IMR-90 (cell line): ENCODE results near the gene ARMH3. TPM values are rescaled to one million over a fixed set of nuclear protein-coding genes. Genes with fewer than 3 reads are reported as not detected.

ENCODE experiments used
- ATAC-seq: fragments of 200-7000 bp; cut with Tn5 transposase; 2 replicates; pipeline ENCODE4 v1.9.1; 2020; ENCODE audit warnings: low read depth, mild to moderate bottlenecking, moderate library complexity
- BruUV-seq: library from RNA; stranded (reverse); fragments of 400-500 nt; replicated peaks from 2 replicates; lab custom pipeline; 2021; lab: Mats Ljungman, UMichigan
- CTCF ChIA-PET: fragments of 300-600 bp; formaldehyde crosslinking; extraction: SDS; loops from one replicate; lab custom pipeline; 2021; ENCODE audit warnings: antibody characterized with exemption; lab: Yijun Ruan, JAX
- POLR2A ChIA-PET: fragments of 300-600 bp; sonication (Branson Sonifier 250); formaldehyde crosslinking; loops from one replicate; lab custom pipeline; 2022; ENCODE audit warnings: antibody characterized with exemption; ENCODE audit not compliant: unreplicated experiment; lab: Charles Lee
- DNase-seq: peaks from one replicate; pipeline ENCODE4 v3.0.0; 2013
- H2AFZ ChIP-seq: replicated peaks from 2 replicates; pipeline ENCODE3; 2013; ENCODE audit warnings: low read length, mild to moderate bottlenecking; ENCODE audit not compliant: poor library complexity
- H2AK5ac ChIP-seq: 2 replicates; pipeline ENCODE4 v1.6.1; 2013; ENCODE audit warnings: low read depth, low read length, inconsistent platforms
- H2AK9ac ChIP-seq: replicated peaks from 2 replicates; pipeline ENCODE3; 2013; ENCODE audit warnings: mild to moderate bottlenecking, low read depth, low read length, moderate library complexity; ENCODE audit not compliant: poor library complexity
- H2BK120ac ChIP-seq: 2 replicates; pipeline ENCODE4 v1.6.1; 2013; ENCODE audit warnings: low read depth, low read length, inconsistent platforms
- H2BK15ac ChIP-seq: 3 replicates; pipeline ENCODE4 v1.6.1; 2013; ENCODE audit warnings: low read depth, low read length, inconsistent platforms
- H2BK20ac ChIP-seq: 2 replicates; pipeline ENCODE4 v1.6.1; 2013; ENCODE audit warnings: low read depth, mild to moderate bottlenecking, inconsistent platforms, low read length, moderate library complexity
- H2BK5ac ChIP-seq: 2 replicates; pipeline ENCODE4 v1.6.1; 2013; ENCODE audit warnings: mild to moderate bottlenecking, low read depth, low read length, inconsistent platforms; ENCODE audit not compliant: poor library complexity, severe bottlenecking
- H3K14ac ChIP-seq: replicated peaks from 2 replicates; pipeline ENCODE4 v1.6.1; 2013; ENCODE audit warnings: low read depth, low read length, inconsistent platforms
- H3K18ac ChIP-seq: 2 replicates; pipeline ENCODE4 v1.6.1; 2013; ENCODE audit warnings: low read depth, low read length, control low read depth
- H3K23ac ChIP-seq: 2 replicates; pipeline ENCODE4 v1.6.1; 2013; ENCODE audit warnings: low read depth, low read length, inconsistent platforms
- H3K27ac ChIP-seq: 2 replicates; pipeline ENCODE4 v1.5.1; 2013; ENCODE audit warnings: mild to moderate bottlenecking, control low read depth, low read length; ENCODE audit not compliant: insufficient read depth
- H3K27me3 ChIP-seq: 2 replicates; pipeline ENCODE4 v1.6.1; 2013; ENCODE audit warnings: low read length; ENCODE audit not compliant: control insufficient read depth, insufficient read depth
- H3K36me3 ChIP-seq: 2 replicates; pipeline ENCODE4 v1.6.1; 2013; ENCODE audit warnings: low read length, mixed read lengths; ENCODE audit not compliant: control insufficient read depth, insufficient read depth
- H3K4ac ChIP-seq: 2 replicates; pipeline ENCODE4 v1.6.1; 2013; ENCODE audit warnings: low read depth, low read length, inconsistent platforms
- H3K4me1 ChIP-seq: 2 replicates; pipeline ENCODE4 v1.6.1; 2013; ENCODE audit warnings: low read length, mixed read lengths; ENCODE audit not compliant: control insufficient read depth, insufficient read depth
- H3K4me2 ChIP-seq: 2 replicates; pipeline ENCODE4 v1.6.1; 2013; ENCODE audit warnings: low read depth, mild to moderate bottlenecking, control low read depth, low read length, moderate library complexity
- H3K4me3 ChIP-seq: 2 replicates; pipeline ENCODE4 v1.5.1; 2013; ENCODE audit warnings: low read depth, mild to moderate bottlenecking, control low read depth, low read length, moderate library complexity; ENCODE audit not compliant: insufficient read depth
- H3K56ac ChIP-seq: 2 replicates; pipeline ENCODE4 v1.6.1; 2013; ENCODE audit warnings: low read length, inconsistent platforms; ENCODE audit not compliant: insufficient read depth; ENCODE audit errors: extremely low read depth
- H3K79me1 ChIP-seq, 2 experiments: 2 replicates each; pipeline ENCODE4 v1.6.1; 2013; ENCODE audit warnings: low read length in 2 of 2, inconsistent platforms in 1 of 2, low read depth in 1 of 2
- H3K9ac ChIP-seq: 2 replicates; pipeline ENCODE4 v1.6.1; 2013; ENCODE audit warnings: low read depth, low read length, control low read depth
- H3K9me1 ChIP-seq: 2 replicates; pipeline ENCODE4 v1.6.1; 2013; ENCODE audit warnings: low read length, inconsistent platforms; ENCODE audit not compliant: insufficient read depth
- H3K9me3 ChIP-seq: 2 replicates; pipeline ENCODE4 v1.6.1; 2013; ENCODE audit warnings: low read length; ENCODE audit not compliant: control insufficient read depth, insufficient read depth
- H4K20me1 ChIP-seq: 2 replicates; pipeline ENCODE4 v1.6.1; 2013; ENCODE audit warnings: low read length, inconsistent platforms; ENCODE audit not compliant: insufficient read depth
- H4K5ac ChIP-seq: 2 replicates; pipeline ENCODE4 v1.6.1; 2013; ENCODE audit warnings: mild to moderate bottlenecking, low read depth, low read length, control low read depth
- H4K8ac ChIP-seq, 2 experiments: 2 replicates each; pipeline ENCODE4 v1.6.1; 2013; ENCODE audit warnings: low read depth in 2 of 2, low read length in 2 of 2, control low read depth in 1 of 2, inconsistent platforms in 1 of 2
- H4K91ac ChIP-seq: 2 replicates; pipeline ENCODE4 v1.6.1; 2013; ENCODE audit warnings: low read depth, low read length, inconsistent platforms; ENCODE audit not compliant: insufficient read depth
- BHLHE40 ChIP-seq: fragments of 150-350 bp; IDR thresholded peaks from 2 replicates; pipeline ENCODE4 v1.6.1; 2016; ENCODE audit warnings: mild to moderate bottlenecking, low read depth, low read length
- CEBPB ChIP-seq: IDR thresholded peaks from 2 replicates; pipeline ENCODE4 v1.6.1; 2012; ENCODE audit warnings: low read depth, low read length, improper control_type of control experiment
- CHD1 ChIP-seq: IDR thresholded peaks from 2 replicates; pipeline ENCODE4 v1.6.1; 2012; ENCODE audit warnings: low read depth, low read length, improper control_type of control experiment
- ELK1 ChIP-seq: fragments of 150-350 bp; IDR thresholded peaks from 2 replicates; pipeline ENCODE4 v1.6.1; 2016; ENCODE audit warnings: low read depth, mild to moderate bottlenecking, low read length, moderate library complexity, borderline replicate concordance
- FOS ChIP-seq: fragments of 150-350 bp; IDR thresholded peaks from 2 replicates; pipeline ENCODE4 v1.6.1; 2016; ENCODE audit warnings: low read depth, low read length
- MAFK ChIP-seq: IDR thresholded peaks from 2 replicates; pipeline ENCODE4 v1.6.1; 2012; ENCODE audit warnings: low read depth, low read length, improper control_type of control experiment
- MAZ ChIP-seq: IDR thresholded peaks from 2 replicates; pipeline ENCODE4 v1.6.1; 2012; ENCODE audit warnings: low read depth, mild to moderate bottlenecking, low read length, improper control_type of control experiment, moderate library complexity, borderline replicate concordance
- MXI1 ChIP-seq: IDR thresholded peaks from 2 replicates; pipeline ENCODE4 v1.6.1; 2012; ENCODE audit warnings: low read depth, mild to moderate bottlenecking, low read length, moderate library complexity, borderline replicate concordance
- NFE2L2 ChIP-seq: fragments of 150-350 bp; IDR thresholded peaks from 2 replicates; pipeline ENCODE4 v1.6.1; 2016; ENCODE audit warnings: low read depth, mild to moderate bottlenecking, low read length
- POLR2A ChIP-seq: IDR thresholded peaks from 2 replicates; pipeline ENCODE4 v1.6.1; 2012; ENCODE audit warnings: mild to moderate bottlenecking, low read depth, low read length
- RAD21 ChIP-seq: IDR thresholded peaks from 2 replicates; pipeline ENCODE4 v1.6.1; 2012; ENCODE audit warnings: low read length, improper control_type of control experiment
- RCOR1 ChIP-seq: IDR thresholded peaks from 2 replicates; pipeline ENCODE4 v1.6.1; 2012; ENCODE audit warnings: mild to moderate bottlenecking, low read length, improper control_type of control experiment; ENCODE audit not compliant: insufficient replicate concordance
- RFX5 ChIP-seq: IDR thresholded peaks from 2 replicates; pipeline ENCODE4 v1.8.0; 2012; ENCODE audit warnings: low read depth, mild to moderate bottlenecking, low read length, moderate library complexity
- SMC3 ChIP-seq: fragments of 150-350 bp; IDR thresholded peaks from 2 replicates; pipeline ENCODE4 v1.6.1; 2016; ENCODE audit warnings: low read depth, mild to moderate bottlenecking, antibody characterized with exemption, low read length, moderate library complexity
- USF2 ChIP-seq: fragments of 150-350 bp; IDR thresholded peaks from 2 replicates; pipeline ENCODE4 v1.6.1; 2017; ENCODE audit warnings: mild to moderate bottlenecking, antibody characterized with exemption, low read length, low read depth
- WGBS, 2 experiments: methylation state at CpG; one replicate each; pipeline versions ENCODE4 v1.1.5 to v1.1.7; 2013; ENCODE audit warnings: missing lambda C conversion rate in 2 of 2; ENCODE audit not compliant: insufficient read length in 1 of 2; ENCODE audit errors: extremely low coverage in 2 of 2; 5-methylcytosine and 5-hydroxymethylcytosine counted together
- dilution Hi-C: fragments of 300-500 bp; cut with HindIII; formaldehyde crosslinking; loops from one replicate; pipeline ENCODE4 v1.14.3; 2018; ENCODE audit warnings: low sequenced_read_pairs; ENCODE audit not compliant: unreplicated experiment
- in situ Hi-C: fragments of 300-500 bp; cut with MboI; formaldehyde crosslinking; loops from 3 replicates; pipeline ENCODE4 v1.14.3; 2019; ENCODE audit warnings: low sequenced_read_pairs, inconsistent platforms, mixed read lengths
- intact Hi-C: fragments of 100-400 bp; cut with micrococcal nuclease; formaldehyde crosslinking; loops from 2 replicates; pipeline ENCODE4 v1.10.0; 2022
- polyA plus RNA-seq, 3 experiments: library from polyadenylated mRNA; depleted of rRNA; stranded (reverse); fragments of >200 nt; gene quantifications; 2 replicates each; pipeline ENCODE4 v1.2.3, GENCODE V29; 2012; ENCODE audit warnings: low replicate concordance in 1 of 3
- total RNA-seq: library from RNA; depleted of rRNA; stranded (reverse); fragments of >200 nt; gene quantifications from 2 replicates; pipeline ENCODE4 v1.2.3, GENCODE V29; 2012
- TF ChIP-seq, protein P1 (sequence below): conservative IDR thresholded peaks from 2 replicates; pipeline ENCODE4 v1.5.1; 2012; ENCODE audit warnings: mild to moderate bottlenecking, low read depth, low read length, improper control_type of control experiment

ARMH3 gene
- total and polyA plus RNA-seq, 2 of the 4 experiments (the other 2 are of a cell fraction): 12.1 to 13.1 TPM

DNA sequence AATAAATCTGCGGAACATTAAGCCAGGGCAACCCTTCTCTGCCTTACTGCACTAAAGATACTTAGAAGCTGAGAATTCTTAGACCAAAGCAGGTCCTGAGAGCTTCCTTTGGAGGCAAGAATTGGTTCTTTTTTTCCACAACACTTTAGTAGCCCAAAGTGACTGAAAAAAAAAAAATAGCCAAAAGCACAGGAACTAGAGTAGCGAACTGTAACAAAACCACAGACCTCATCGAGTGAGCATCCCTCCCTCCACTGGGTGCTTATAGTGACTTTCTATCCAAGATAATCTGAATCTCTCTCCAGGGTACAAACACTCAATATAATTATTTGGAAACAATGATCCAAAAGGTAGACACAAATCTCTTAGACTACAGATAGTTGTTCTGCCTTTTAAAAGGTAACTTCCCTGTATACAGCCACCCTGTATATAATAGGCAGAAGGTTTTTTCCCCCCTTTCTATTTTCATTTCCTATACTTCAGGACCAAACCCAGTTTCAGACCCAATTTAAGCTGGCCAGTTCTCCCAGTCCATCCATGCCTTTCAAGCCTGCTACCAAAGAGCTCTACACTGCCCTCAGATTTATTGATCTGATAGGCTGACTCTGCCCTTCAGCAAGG is 180.8 kb downstream of the ARMH3 start:
- no peak overlapping the region for H3K27ac ChIP-seq
- H3K4me3 ChIP-seq: no peak overlapping the region
- DNase-seq (no peak), ATAC-seq (no peak)
- peaks cover 7% of the 10 kb centered on the region for H3K9me1 ChIP-seq
- no peak overlapping the region for H3K4me2 ChIP-seq
- no peak overlapping the region for H4K91ac ChIP-seq
- ChIA-PET CTCF (interaction anchor here (1.1 to 1.5 kb wide), 2 partner anchors 15 to 34 kb away, joined by 3 to 5 read pairs; no protein-coding TSS in a partner anchor), POLR2A (no interaction called here)
- no peak overlapping the region for H2BK5ac ChIP-seq
- no peak overlapping the region for H3K14ac ChIP-seq
- BruUV-seq: no TSS peak
- intact Hi-C loops (no loop called here), in situ Hi-C loops (no loop called here), dilution Hi-C loops (no loop called here)
- no peaks in the 10 kb centered on the region; the same call in 1 of the 2 replicates for H3K36me3 ChIP-seq
- no peaks in the 10 kb centered on the region for H3K9me3 ChIP-seq
- H3K23ac ChIP-seq: no peak overlapping the region
- H4K20me1 ChIP-seq: peaks cover 4% of the 10 kb centered on the region; the same call in 1 of the 2 replicates
- WGBS, 2 experiments: no CpG with 5 or more reads among the region's 3 CpGs
- no peaks in the 10 kb centered on the region for H3K27me3 ChIP-seq
- no peak overlapping the region for H2BK15ac ChIP-seq
- H2AFZ ChIP-seq: no peak overlapping the region
- H3K79me1 ChIP-seq: peaks cover 23 to 24% of the 10 kb centered on the region in 2 experiments
- no peak overlapping the region for H4K8ac ChIP-seq
- no peak overlapping the region for H3K4ac ChIP-seq
- no peak overlapping the region for H3K18ac ChIP-seq
- no peak overlapping the region for H2AK5ac ChIP-seq
- H3K9ac ChIP-seq: no peak overlapping the region
- H2BK120ac ChIP-seq: no peak overlapping the region
- peaks cover 9% of the 10 kb centered on the region for H3K4me1 ChIP-seq
- H2BK20ac ChIP-seq: no peak overlapping the region
- TF ChIP-seq BHLHE40 (no peak), NFE2L2 (no peak), MAFK (no peak), RCOR1 (no peak), USF2 (no peak), RFX5 (no peak), CHD1 (no peak), POLR2A (no peak), MAZ (no peak), MXI1 (no peak), CEBPB (no peak), SMC3 (no peak), FOS (no peak), RAD21 (no peak), ELK1 (no peak)
- TF ChIP-seq, protein P1, sequence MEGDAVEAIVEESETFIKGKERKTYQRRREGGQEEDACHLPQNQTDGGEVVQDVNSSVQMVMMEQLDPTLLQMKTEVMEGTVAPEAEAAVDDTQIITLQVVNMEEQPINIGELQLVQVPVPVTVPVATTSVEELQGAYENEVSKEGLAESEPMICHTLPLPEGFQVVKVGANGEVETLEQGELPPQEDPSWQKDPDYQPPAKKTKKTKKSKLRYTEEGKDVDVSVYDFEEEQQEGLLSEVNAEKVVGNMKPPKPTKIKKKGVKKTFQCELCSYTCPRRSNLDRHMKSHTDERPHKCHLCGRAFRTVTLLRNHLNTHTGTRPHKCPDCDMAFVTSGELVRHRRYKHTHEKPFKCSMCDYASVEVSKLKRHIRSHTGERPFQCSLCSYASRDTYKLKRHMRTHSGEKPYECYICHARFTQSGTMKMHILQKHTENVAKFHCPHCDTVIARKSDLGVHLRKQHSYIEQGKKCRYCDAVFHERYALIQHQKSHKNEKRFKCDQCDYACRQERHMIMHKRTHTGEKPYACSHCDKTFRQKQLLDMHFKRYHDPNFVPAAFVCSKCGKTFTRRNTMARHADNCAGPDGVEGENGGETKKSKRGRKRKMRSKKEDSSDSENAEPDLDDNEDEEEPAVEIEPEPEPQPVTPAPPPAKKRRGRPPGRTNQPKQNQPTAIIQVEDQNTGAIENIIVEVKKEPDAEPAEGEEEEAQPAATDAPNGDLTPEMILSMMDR: no peak
- H2AK9ac ChIP-seq: no peak overlapping the region
- H3K56ac ChIP-seq: no peak overlapping the region
- no peak overlapping the region for H4K5ac ChIP-seq
